ENCODE measurements around the gene TMEM74B.

The TMEM74B gene

DNA sequence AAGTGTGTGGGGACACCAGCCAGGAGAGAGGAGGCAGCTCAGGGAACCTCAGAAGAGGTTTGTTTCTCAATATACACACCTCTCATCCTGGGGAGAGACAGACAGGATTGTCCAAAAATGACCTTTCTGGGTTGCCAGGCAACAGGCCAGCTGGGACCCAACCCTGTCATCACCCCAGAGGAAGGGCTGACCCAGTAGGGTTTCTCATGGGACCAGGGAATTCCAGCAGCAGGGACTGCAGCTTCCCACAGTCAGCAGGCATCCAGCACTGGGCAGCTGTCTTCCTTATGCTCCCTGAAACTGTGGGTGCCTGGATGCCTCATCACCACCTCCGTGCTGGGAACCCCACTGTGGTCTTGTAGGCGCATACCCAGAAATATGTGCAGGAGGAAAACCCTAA is 19.8 kb upstream of the TMEM74B start:
- DNase-seq: no peak

DNA sequence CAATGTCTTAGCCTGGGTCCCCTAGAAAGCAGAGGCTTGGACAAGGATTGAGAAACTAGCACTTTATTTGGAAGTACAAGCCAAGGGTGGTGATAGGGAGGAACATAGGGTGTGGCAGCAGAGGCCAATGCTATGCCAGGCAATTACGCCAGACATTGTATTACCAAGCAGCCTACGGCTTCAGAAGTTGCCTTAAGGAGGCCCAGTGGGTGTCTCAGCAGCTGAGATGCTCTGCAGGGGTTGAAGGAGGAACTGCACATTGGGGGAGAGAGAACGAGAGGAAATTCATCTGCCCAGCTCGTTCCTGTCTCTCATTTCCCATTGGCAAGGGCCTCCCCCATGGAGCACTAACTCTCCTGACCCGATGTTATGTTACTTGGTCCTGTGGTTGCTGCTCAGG is 19.3 kb upstream of the TMEM74B start:
- no peak for DNase-seq

GRCh38 chr20:1203630-1204029 is 18.8 kb upstream of the TMEM74B start:
- DNase-seq: no peak

- no peak for DNase-seq
Observed at GRCh38 chr20:1202762-1203504, 18.2 kb upstream of the TMEM74B start, which contains the start of gene C20orf202. Gene C20orf202, plus strand, starts transcription at chr20:1203454. Its CDS starts 132 bp downstream, at chr20:1203586.

DNA sequence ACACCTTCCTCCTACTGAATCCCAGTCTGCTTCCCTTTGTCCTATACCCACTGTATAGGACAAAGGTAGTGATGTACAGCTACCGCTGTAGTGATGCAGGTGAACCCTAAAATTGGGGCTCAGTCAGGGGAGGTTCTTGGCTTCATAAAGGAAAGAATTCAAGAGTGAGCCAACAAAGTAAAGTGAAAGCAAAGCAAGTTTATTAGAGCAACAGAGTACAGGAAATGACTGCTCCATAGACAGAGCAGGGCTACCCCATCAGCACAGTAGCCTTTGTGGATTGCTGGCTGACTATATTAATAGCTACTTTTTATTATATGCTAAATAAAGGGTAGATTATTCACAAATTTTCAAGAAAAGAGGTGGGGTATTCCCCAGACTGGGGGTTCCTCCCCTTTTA is 15.2 kb upstream of the TMEM74B start:
- no peak for DNase-seq

DNA sequence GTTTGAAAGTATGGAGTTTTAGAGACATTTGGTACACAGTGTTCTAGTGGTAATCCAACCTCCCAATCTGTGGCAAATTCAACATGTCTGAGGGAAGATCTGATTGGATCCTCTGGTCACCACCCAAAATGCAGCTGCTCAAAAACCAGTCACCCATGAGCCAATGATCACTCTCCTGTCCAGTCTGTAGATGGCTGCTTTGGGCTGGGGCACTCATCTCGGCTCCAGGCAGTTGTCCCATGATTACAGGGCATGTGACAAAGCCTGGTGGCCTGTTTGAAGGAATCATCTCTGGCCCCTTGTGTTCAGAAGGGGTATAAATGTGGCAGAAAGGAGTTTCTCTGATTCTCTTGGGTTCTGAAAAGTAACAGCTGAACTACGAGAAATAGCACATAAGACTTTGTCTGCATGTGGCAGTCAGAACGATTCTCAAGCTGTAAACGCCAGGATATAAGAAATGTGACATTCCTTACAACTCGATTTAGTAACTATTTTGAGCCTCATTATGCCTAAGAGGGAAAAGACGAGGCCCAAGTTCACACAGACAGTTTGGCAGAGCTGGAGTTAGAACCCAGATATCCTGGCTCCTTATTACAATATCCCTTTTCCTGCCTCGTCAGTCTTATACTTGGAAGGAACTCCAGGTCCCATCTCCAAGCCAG is 14.6 kb upstream of the TMEM74B start:
- DNase-seq: no peak

GRCh38 chr20:1198751-1199150 is 14.0 kb upstream of the TMEM74B start:
- no peak for DNase-seq

DNA sequence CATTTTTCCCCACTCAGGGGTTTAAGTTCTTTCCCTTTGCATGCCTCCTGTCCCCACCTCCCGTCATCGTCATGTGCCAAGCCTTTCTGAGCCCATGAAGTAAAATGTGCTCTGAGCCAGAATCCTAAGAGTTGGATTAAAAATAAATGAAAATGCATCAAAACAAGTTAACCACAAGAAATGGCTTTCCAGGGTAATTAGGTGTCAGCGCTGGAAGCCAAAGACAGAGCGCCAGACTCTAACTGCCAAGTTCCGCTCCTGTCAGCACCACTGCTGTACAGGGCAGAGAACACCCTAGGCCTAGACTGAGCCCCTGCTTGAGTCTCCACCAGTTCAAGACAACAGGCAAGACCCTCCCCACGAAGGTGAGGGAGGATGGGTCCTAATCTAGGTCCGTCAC is 13.0 kb upstream of the TMEM74B start:
- no peak for DNase-seq

DNA sequence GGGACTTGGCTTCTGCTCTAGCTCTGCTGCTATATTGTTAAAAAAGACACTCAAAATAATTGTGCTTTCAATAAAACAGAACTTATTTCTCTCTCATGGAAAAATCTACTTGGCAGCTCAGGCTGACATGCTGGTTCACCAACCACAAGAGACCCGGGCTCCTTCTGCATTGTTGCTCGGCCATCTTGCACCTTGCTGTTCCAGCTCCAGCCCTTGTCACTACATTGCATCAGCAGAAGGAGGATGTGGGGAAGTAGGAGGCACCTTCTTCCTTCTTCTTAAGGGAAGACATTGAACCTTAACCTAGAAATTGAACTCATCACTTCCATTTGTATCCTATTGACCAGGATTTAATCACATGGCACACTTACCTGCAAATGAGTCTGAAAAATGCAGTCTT is 11.9 kb upstream of the TMEM74B start:
- DNase-seq: no peak

- no peak for DNase-seq
Observed at GRCh38 chr20:1195226-1195625, 10.4 kb upstream of the TMEM74B start.

DNA sequence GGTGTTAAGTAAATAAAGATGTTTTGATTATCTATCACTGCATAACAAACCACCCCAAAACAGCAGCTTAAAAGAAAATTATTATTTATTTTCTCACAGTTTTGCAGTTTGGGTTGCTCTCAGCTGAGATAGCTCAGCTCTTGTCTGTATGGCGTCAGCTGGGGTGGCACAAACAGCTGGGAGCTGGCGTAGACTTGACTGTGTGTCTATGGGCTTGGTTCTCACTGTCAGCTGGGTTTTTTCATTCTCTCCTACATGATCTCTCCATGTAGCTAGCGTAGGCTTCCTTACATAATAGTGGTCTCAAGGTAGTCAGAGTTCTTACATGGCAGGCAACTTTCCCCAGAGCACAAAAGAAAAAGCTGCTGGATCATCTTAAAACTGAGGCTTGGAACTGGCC is 6.5 kb upstream of the TMEM74B start:
- no peak for DNase-seq

DNA sequence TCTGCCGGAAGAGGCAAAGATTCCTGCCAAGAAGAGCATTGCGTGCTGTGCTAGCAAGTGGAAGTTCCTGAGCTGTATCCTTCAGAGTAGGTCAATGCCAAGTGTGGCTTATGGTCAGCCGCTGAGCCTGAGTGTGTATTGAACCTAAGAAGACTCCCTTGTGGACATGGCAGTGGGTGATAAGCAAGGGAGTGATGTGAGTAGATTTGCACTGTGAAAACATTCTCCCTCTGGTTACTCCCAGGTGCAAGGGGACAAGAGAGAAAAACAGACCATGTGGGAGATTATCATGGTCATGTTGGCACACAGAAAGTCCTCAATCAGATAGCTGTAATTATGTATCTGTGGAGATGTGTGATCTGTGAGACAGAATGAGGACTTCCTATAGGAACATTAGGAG is 6.1 kb upstream of the TMEM74B start:
- DNase-seq: no peak

DNA sequence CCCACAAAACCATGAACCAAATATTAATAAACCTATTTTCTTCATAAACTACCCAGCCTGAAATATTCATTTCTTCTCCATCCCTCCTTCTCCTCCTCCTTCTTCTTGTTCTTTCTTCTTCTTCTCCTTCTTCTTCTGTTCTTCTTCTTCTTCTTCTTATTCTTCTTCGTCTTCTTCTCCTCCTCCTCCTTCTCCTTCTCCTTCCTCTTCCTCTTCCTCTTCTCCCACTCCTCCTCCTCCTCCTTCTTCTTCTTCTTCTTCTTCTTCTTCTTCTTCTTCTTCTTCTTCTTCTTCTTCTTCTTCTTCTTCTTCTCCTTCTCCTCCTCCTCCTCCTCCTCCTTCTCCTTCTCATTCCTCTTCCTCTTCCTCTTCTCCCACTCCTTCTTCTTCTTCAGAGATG is 5.0 kb upstream of the TMEM74B start:
- DNase-seq: no peak

DNA sequence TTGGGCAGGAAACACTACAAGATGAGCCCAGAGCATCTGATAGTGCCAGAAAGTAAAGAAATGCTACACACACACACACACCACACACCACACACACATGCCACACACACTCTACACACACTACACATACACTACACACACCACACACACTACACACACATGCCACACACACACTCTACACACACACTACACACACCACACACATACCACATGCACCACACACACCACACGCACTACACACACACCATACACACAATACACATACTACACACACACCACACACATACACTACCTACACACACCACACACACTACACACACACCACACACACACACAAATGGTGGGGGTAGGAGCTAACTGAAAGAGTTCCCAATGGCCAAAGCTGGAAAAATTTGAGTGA is 3.6 kb upstream of the TMEM74B start:
- DNase-seq: no peak

DNA sequence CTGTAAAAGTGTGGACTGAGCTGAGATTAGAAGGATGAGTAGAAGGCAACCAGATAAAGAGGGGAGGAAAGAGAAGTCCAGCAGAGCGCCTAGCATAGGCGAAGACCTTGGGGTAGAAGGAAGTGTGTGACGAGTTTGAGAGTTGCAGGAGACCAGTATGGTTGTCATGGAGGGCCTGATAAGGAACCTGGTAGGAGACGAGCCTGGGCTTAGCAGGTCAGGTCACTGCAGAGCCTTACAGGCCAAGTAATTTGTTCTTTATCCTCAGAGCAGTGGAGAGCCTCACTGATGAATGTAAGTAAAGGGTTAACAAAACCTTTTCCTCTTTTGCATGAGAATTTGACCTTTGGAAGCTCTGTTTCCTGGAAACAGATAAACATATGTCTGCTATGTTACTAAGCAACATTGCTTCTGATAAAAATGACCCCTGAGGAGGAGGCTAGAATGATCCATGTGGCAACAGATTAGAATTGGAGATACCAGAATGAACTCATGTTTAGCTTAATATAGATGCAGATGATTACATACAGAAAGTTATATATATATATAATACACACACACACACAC is 2.9 kb upstream of the TMEM74B start:
- DNase-seq: no peak

DNA sequence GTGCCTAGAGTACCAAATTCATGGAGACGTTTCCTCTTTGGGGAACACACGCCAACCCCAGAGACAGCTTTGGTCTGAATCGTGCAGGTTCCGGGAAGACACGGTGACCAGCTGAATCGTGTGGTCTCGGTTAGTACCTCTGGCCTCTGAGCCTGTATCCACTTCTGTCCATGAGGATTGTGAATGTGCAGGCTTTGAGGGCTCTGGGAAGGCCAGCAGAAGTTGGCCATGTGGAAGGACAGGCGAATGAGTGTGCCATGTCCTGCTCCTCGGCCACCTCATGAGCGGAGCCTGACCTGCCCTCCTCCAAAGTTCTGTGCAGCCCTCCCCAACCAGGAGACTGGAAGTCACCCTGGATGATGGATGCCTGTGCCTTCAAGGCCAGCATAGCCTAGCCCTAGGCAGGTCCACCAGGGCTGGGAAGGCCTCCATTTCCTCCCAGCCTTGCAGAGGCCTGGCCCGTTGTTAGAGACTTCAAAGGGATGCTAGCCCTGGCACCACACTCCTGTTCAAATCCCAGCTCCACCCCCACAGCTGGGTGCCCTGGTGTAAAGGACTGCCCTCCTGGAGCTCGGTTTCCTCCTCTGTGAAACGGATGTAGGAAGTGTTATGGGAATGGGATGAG is 1.7 kb upstream of the TMEM74B start:
- no peak for DNase-seq

DNA sequence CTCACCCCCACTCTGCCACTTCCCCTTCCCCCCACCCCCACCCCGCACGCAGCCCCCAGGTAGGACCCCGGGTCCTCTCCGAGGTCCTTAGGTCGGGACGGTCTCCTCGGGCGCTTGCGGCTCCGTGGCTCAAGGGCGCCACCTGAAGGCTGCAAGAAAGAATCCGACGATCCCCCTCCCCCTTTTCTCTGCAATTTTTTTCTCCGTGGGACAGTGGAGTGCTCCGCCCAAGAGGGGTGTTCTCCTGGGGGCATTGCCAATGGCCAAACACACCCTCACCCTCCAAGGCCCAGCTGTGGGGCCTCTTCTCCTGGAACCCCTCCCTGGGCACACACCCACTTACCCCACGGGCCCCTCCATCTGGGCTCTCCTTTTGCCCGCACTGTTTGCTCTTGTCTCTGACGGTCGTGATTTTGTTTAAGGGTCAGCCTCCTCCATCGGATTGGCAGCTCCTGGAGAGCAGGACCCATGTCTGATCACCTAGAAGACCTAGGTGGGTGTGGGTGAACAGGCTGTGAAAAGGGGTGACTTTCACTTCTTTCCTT is 1.1 kb upstream of the TMEM74B start:
- no peak for DNase-seq

DNA sequence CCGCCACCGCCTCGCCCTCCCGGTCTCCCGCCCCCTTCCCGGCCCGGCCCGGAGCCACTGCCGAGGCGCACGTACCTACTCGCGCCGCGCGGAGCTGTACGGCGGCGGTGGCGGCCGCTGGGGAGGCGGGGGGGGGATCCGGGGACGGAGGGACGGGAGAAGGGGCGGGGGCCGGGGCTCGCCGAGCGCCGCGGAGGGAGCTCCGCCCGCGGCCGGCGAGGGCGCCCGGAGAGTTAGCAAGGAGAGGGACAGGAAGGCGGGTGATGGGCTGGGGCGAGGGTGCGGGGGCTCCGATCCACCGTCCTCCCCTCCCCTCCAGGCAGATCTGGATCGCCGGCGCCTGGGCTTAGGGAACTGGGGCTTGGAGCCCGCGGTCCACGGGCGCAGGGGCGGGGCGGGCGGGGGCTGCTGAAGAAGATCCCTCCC is 548 bp upstream of the TMEM74B start:
- no peak for DNase-seq

- no peak for DNase-seq
Observed at GRCh38 chr20:1184260-1184637, 532 bp downstream of the TMEM74B start.

- DNase-seq: no peak
Observed at GRCh38 chr20:1183153-1183552, 1.6 kb downstream of the TMEM74B start.

DNA sequence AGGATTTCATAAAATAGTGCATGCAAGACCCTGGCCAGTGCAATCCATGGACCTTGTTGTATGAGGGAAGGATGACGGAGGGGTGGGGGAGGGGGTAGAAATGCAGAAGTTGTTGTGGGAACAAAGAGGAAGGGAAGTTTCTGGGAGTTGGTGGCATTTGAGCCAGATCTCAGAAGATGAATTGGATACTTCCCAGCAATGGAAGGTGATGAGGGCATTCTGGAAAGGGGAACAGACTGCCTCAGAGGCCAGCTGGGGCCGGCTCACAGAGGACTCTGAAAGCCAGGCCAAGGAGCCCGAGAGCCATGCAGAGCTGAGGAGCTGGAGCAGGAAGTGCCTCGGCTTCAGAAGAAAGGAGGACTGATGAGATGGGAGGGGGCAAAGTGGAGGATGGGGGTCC is 2.7 kb downstream of the TMEM74B start:
- DNase-seq: no peak

GRCh38 chr20:1180949-1181348 is 3.8 kb downstream of the TMEM74B start:
- DNase-seq: no peak

DNA sequence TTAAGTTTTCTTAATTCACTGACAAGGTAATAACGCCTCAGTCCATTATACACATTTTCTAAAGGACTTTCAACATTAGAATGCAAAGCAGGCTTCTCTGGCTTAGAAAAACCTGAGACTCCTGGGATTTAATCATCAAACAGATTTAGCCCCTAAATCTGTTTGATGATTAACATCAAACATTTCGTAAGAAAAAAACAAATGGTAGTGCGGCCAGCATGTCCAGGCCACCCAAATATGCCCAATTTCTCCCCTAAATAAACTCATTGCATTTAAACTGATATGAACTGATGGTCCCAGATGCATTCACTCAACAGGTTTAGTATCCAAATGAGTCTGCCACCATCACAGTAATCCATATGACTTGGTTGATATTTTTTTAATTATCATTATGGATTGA is 6.2 kb downstream of the TMEM74B start:
- no peak for DNase-seq

DNA sequence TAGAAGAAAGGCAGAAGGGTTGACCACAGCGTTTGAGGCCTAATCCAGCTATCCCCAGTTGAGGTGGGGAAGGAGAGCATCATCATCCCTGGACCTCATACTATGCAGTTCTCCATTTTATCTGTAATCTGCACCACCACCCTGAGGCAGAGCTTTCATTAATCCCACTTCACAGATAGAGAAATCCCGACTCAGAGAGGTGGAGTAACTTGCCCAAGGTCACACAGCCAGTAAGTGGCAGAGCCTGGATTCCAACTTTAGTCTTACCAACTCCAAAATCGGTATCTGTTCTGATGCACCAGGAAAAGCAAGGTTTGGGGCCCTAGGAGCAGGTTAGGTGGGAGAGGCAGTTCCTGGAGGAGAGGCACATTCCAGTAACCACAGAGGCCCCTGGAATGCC is 6.7 kb downstream of the TMEM74B start:
- DNase-seq: no peak
